GM12878 (cell line): ENCODE measurements around the gene ADAMTSL1. TPM values are rescaled to one million over a fixed set of nuclear protein-coding genes. Genes with fewer than 3 reads are reported as not detected.

Experiments used
- ATAC-seq: fragments of 200-7000 bp; cut with Tn5 transposase; 3 replicates; pipeline ENCODE4 v1.9.1; 2020; ENCODE audit warnings: mild to moderate bottlenecking, moderate library complexity
- BruUV-seq: library from RNA; stranded (reverse); fragments of 400-500 nt; replicated peaks from 2 replicates; lab custom pipeline; 2021; lab: Mats Ljungman, UMichigan
- CTCF ChIA-PET: fragments of 300-600 bp; sonication (Branson Sonifier 250); formaldehyde crosslinking; extraction: SDS; loops from one replicate; lab custom pipeline; 2021; ENCODE audit warnings: inconsistent platforms; lab: Yijun Ruan, JAX
- POLR2A ChIA-PET: fragments of 350-600 bp; formaldehyde crosslinking; extraction: SDS; loops from one replicate; lab custom pipeline; 2021; ENCODE audit warnings: inconsistent platforms; lab: Charles Lee
- RAD21 ChIA-PET: fragments of 300-600 bp; sonication (Branson Sonifier 250); formaldehyde crosslinking; loops from one replicate; lab custom pipeline; 2023; ENCODE audit warnings: antibody characterized with exemption; ENCODE audit not compliant: unreplicated experiment; lab: Charles Lee
- SMC1A ChIA-PET: fragments of 300-600 bp; sonication (Branson Sonifier 250); formaldehyde crosslinking; loops from one replicate; lab custom pipeline; 2023; ENCODE audit not compliant: unreplicated experiment, uncharacterized antibody; lab: Charles Lee
- DNase-seq: peaks from one replicate; pipeline ENCODE4 v3.0.0-alpha.2; 2011; ENCODE audit warnings: low read depth, low spot score
- FAIRE-seq: peaks from 3 replicates; lab custom pipeline; 2011; peaks lifted over from hg19 to GRCh38; lab: Jason Lieb, UNC
- H2AFZ ChIP-seq: 2 replicates; pipeline ENCODE4 v1.6.0; 2011; ENCODE audit warnings: low read depth, low read length, control low read depth; ENCODE audit not compliant: control insufficient read depth
- H3K27ac ChIP-seq: 2 replicates; pipeline ENCODE4 v1.5.1; 2011; ENCODE audit warnings: control low read depth; ENCODE audit not compliant: control insufficient read depth, insufficient read depth
- H3K27me3 ChIP-seq, 2 experiments: replicated peaks in 1 of 2; 2 replicates each; pipeline versions ENCODE4 v1.6.0 to v1.6.1; 2011; ENCODE audit warnings: low read length in 1 of 2; ENCODE audit not compliant: control insufficient read depth in 2 of 2, insufficient read depth in 2 of 2
- H3K36me3 ChIP-seq, 2 experiments: 2 replicates each; pipeline ENCODE4 v1.5.1; 2011; ENCODE audit warnings: low read length in 1 of 2; ENCODE audit not compliant: control insufficient read depth in 2 of 2, insufficient read depth in 2 of 2
- H3K4me1 ChIP-seq: 2 replicates; pipeline ENCODE4 v1.6.1; 2011; ENCODE audit warnings: mild to moderate bottlenecking, low read length, moderate library complexity, mixed read lengths; ENCODE audit not compliant: control insufficient read depth, insufficient read depth
- H3K4me2 ChIP-seq: 2 replicates; pipeline ENCODE4 v1.6.0; 2011; ENCODE audit warnings: control low read depth; ENCODE audit not compliant: control insufficient read depth, insufficient read depth
- H3K4me3 ChIP-seq: fragments of 200-600 bp; sonication (generic); 2 replicates; pipeline ENCODE4 v1.5.1; 2016
- H3K79me2 ChIP-seq: 2 replicates; pipeline ENCODE4 v1.6.0; 2011; ENCODE audit warnings: low read length; ENCODE audit not compliant: control insufficient read depth, insufficient read depth
- H3K9ac ChIP-seq: 2 replicates; pipeline ENCODE4 v1.8.0; 2011; ENCODE audit warnings: low read length, control low read depth, mixed read lengths; ENCODE audit not compliant: control insufficient read depth, insufficient read depth
- H3K9me3 ChIP-seq: replicated peaks from 3 replicates; pipeline ENCODE4 v1.5.1; 2011; ENCODE audit warnings: mild to moderate bottlenecking, low read length; ENCODE audit not compliant: control insufficient read depth, insufficient read depth
- H4K20me1 ChIP-seq: 2 replicates; pipeline ENCODE4 v1.6.0; 2011; ENCODE audit not compliant: control insufficient read depth, insufficient read depth
- ATF7 ChIP-seq: fragments of 450-650 bp; IDR thresholded peaks from 2 replicates; pipeline ENCODE4 v1.6.1; 2016; ENCODE audit warnings: low read depth, mild to moderate bottlenecking
- HDAC6 ChIP-seq: fragments of 200-600 bp; sonication (generic); IDR thresholded peaks from one replicate; pipeline ENCODE4 v1.8.0; 2017; ENCODE audit warnings: antibody characterized with exemption; ENCODE audit not compliant: unreplicated experiment
- RCOR1 ChIP-seq: conservative IDR thresholded peaks from 2 replicates; pipeline ENCODE4 v1.6.1; 2012; ENCODE audit warnings: low read depth, low read length, improper control_type of control experiment
- SPI1 ChIP-seq: IDR thresholded peaks from 2 replicates; pipeline ENCODE4 v1.6.1; 2011; ENCODE audit warnings: low read depth, mild to moderate bottlenecking, low read length, moderate library complexity, borderline replicate concordance; ENCODE audit not compliant: insufficient read depth
- TAF1 ChIP-seq: IDR thresholded peaks from 2 replicates; pipeline ENCODE4 v1.6.1; 2011; ENCODE audit warnings: mild to moderate bottlenecking, low read depth, low read length, borderline replicate concordance
- TARDBP ChIP-seq: IDR thresholded peaks from 2 replicates; pipeline ENCODE4 v1.6.1; 2016; ENCODE audit warnings: borderline replicate concordance
- ZNF24 ChIP-seq: fragments of 450-650 bp; IDR thresholded peaks from 2 replicates; pipeline ENCODE4 v1.6.1; 2017; ENCODE audit warnings: antibody characterized with exemption, mild to moderate bottlenecking
- ZSCAN29 ChIP-seq: fragments of 450-650 bp; IDR thresholded peaks from 2 replicates; pipeline ENCODE4 v1.6.1; 2017; ENCODE audit warnings: mild to moderate bottlenecking, moderate library complexity
- WGBS: methylation state at CpG from one replicate; pipeline ENCODE4 v1.1.6; 2016; ENCODE audit warnings: low lambda C conversion rate; ENCODE audit not compliant: insufficient replicate concordance, insufficient coverage; ENCODE audit errors: missing lambda C conversion rate; 5-methylcytosine and 5-hydroxymethylcytosine counted together
- in situ Hi-C: fragments of 300-500 bp; cut with MboI; formaldehyde crosslinking; loops from 9 replicates; pipeline ENCODE4 v1.14.3; 2018; ENCODE audit warnings: mixed read lengths
- intact Hi-C: fragments of 100-400 bp; cut with micrococcal nuclease; formaldehyde crosslinking; loops from one replicate; pipeline ENCODE4 v1.14.2; 2022; ENCODE audit not compliant: unreplicated experiment
- polyA plus RNA-seq, 11 experiments: library from polyadenylated mRNA; depleted of rRNA in 4 of 11; unstranded in 6 of 11; stranded (reverse) in 5 of 11; fragments of >200 nt; fragmentation: Nextera tagmentation in 4 of 11; fragmentation: Illumina TruSeq in 1 of 11; extraction: Ambion mirVana in 4 of 11; extraction: Trizol in 1 of 11; gene quantifications; 1 replicate in 1 of 11; 2 replicates in 10 of 11; pipeline versions ENCODE4 v1.2.1 to v1.2.3, GENCODE V29; 2011 to 2016; ENCODE audit warnings: inconsistent platforms in 2 of 11, missing spikeins in 2 of 11, low read depth in 1 of 11
- total RNA-seq, 4 experiments: library from RNA; depleted of rRNA in 3 of 4; stranded (reverse); fragments of >200 nt in 3 of 4; fragmentation: Illumina TruSeq in 1 of 4; extraction: Trizol in 1 of 4; gene quantifications; 2 replicates each; pipeline versions ENCODE4 v1.2.1 to v1.2.3, GENCODE V29; 2013 to 2021
- TF ChIP-seq, protein P1 (sequence below): fragments of 450-650 bp; IDR thresholded peaks from 2 replicates; pipeline ENCODE4 v1.6.1; 2018; ENCODE audit warnings: borderline replicate concordance, mild to moderate bottlenecking; ENCODE audit not compliant: partially characterized antibody
- TF ChIP-seq, protein P2 (sequence below): IDR thresholded peaks from 2 replicates; pipeline ENCODE4 v1.6.1; 2012; ENCODE audit warnings: improper control_type of control experiment, low read depth, low read length; ENCODE audit not compliant: insufficient replicate concordance
- TF ChIP-seq, protein P3 (sequence below): fragments of 150-350 bp; IDR thresholded peaks from 2 replicates; pipeline ENCODE4 v1.6.1; 2016; ENCODE audit warnings: low read depth, low read length
- TF ChIP-seq, protein P4 (sequence below): IDR thresholded peaks from 2 replicates; pipeline ENCODE4 v1.6.1; 2012; ENCODE audit warnings: low read depth, low read length, improper control_type of control experiment

ADAMTSL1 gene
- total and polyA plus RNA-seq, 10 of the 15 experiments (the other 5 are each of a cell fraction or from before 2014, with no cell fraction given), result 0.01 to 0.10 (median 0.07) TPM; not detected in 6

DNA sequence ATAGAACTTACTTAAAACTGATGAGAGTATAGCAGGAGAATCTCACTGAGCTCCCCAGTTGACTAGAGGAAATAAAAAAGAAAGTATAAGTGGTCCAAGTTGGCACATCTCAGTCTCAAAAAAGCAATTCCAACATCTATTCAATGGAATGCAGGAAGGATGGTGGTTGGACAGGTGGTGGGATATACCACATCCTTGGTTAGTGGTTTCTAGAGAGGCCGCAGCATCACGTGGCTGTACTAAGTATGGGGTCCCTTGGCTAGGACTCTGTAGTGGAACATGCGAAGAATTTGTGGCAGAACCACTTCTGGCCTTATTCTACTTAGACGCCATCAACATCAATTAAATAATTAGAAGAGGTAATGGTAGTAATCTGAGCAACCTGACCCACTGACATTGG lies 326.6 kb downstream of the ADAMTSL1 start:
- no peak overlapping the region for H3K9ac ChIP-seq
- DNase-seq, result no peak
- no TSS peak for BruUV-seq
- no peak for TF ChIP-seq HDAC6
- TF ChIP-seq, protein P1, sequence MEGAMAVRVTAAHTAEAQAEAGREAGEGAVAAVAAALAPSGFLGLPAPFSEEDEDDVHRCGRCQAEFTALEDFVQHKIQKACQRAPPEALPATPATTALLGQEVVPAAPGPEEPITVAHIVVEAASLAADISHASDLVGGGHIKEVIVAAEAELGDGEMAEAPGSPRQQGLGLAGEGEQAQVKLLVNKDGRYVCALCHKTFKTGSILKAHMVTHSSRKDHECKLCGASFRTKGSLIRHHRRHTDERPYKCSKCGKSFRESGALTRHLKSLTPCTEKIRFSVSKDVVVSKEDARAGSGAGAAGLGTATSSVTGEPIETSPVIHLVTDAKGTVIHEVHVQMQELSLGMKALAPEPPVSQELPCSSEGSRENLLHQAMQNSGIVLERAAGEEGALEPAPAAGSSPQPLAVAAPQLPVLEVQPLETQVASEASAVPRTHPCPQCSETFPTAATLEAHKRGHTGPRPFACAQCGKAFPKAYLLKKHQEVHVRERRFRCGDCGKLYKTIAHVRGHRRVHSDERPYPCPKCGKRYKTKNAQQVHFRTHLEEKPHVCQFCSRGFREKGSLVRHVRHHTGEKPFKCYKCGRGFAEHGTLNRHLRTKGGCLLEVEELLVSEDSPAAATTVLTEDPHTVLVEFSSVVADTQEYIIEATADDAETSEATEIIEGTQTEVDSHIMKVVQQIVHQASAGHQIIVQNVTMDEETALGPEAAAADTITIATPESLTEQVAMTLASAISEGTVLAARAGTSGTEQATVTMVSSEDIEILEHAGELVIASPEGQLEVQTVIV, result no peak
- TF ChIP-seq TARDBP, result no peak
- no peak for TF ChIP-seq ATF7
- TF ChIP-seq ZNF24, result no peak
- no peak for TF ChIP-seq SPI1
- TF ChIP-seq, protein P2, sequence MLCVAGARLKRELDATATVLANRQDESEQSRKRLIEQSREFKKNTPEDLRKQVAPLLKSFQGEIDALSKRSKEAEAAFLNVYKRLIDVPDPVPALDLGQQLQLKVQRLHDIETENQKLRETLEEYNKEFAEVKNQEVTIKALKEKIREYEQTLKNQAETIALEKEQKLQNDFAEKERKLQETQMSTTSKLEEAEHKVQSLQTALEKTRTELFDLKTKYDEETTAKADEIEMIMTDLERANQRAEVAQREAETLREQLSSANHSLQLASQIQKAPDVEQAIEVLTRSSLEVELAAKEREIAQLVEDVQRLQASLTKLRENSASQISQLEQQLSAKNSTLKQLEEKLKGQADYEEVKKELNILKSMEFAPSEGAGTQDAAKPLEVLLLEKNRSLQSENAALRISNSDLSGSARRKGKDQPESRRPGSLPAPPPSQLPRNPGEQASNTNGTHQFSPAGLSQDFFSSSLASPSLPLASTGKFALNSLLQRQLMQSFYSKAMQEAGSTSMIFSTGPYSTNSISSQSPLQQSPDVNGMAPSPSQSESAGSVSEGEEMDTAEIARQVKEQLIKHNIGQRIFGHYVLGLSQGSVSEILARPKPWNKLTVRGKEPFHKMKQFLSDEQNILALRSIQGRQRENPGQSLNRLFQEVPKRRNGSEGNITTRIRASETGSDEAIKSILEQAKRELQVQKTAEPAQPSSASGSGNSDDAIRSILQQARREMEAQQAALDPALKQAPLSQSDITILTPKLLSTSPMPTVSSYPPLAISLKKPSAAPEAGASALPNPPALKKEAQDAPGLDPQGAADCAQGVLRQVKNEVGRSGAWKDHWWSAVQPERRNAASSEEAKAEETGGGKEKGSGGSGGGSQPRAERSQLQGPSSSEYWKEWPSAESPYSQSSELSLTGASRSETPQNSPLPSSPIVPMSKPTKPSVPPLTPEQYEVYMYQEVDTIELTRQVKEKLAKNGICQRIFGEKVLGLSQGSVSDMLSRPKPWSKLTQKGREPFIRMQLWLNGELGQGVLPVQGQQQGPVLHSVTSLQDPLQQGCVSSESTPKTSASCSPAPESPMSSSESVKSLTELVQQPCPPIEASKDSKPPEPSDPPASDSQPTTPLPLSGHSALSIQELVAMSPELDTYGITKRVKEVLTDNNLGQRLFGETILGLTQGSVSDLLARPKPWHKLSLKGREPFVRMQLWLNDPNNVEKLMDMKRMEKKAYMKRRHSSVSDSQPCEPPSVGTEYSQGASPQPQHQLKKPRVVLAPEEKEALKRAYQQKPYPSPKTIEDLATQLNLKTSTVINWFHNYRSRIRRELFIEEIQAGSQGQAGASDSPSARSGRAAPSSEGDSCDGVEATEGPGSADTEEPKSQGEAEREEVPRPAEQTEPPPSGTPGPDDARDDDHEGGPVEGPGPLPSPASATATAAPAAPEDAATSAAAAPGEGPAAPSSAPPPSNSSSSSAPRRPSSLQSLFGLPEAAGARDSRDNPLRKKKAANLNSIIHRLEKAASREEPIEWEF, result no peak
- TF ChIP-seq, protein P3, sequence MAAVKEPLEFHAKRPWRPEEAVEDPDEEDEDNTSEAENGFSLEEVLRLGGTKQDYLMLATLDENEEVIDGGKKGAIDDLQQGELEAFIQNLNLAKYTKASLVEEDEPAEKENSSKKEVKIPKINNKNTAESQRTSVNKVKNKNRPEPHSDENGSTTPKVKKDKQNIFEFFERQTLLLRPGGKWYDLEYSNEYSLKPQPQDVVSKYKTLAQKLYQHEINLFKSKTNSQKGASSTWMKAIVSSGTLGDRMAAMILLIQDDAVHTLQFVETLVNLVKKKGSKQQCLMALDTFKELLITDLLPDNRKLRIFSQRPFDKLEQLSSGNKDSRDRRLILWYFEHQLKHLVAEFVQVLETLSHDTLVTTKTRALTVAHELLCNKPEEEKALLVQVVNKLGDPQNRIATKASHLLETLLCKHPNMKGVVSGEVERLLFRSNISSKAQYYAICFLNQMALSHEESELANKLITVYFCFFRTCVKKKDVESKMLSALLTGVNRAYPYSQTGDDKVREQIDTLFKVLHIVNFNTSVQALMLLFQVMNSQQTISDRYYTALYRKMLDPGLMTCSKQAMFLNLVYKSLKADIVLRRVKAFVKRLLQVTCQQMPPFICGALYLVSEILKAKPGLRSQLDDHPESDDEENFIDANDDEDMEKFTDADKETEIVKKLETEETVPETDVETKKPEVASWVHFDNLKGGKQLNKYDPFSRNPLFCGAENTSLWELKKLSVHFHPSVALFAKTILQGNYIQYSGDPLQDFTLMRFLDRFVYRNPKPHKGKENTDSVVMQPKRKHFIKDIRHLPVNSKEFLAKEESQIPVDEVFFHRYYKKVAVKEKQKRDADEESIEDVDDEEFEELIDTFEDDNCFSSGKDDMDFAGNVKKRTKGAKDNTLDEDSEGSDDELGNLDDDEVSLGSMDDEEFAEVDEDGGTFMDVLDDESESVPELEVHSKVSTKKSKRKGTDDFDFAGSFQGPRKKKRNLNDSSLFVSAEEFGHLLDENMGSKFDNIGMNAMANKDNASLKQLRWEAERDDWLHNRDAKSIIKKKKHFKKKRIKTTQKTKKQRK, result no peak
- TF ChIP-seq, protein P4, sequence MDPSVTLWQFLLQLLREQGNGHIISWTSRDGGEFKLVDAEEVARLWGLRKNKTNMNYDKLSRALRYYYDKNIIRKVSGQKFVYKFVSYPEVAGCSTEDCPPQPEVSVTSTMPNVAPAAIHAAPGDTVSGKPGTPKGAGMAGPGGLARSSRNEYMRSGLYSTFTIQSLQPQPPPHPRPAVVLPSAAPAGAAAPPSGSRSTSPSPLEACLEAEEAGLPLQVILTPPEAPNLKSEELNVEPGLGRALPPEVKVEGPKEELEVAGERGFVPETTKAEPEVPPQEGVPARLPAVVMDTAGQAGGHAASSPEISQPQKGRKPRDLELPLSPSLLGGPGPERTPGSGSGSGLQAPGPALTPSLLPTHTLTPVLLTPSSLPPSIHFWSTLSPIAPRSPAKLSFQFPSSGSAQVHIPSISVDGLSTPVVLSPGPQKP, result no peak
- no peak for TF ChIP-seq TAF1
- no peak for TF ChIP-seq RCOR1
- no peak for TF ChIP-seq ZSCAN29

More for the DNA sequence above, 326.6 kb downstream of the ADAMTSL1 start:
- Histone ChIP-seq H3K4me2 (no peak overlapping the region), H3K4me1 (no peaks in the 10 kb centered on the region), H3K79me2 (no peaks in the 10 kb centered on the region), H2AFZ (no peak overlapping the region), H3K4me3 (no peak overlapping the region), H3K9me3 (no peaks in the 10 kb centered on the region), H3K36me3 (no peaks in the 10 kb centered on the region), H3K27me3 (no peaks in the 10 kb centered on the region), H3K27ac (no peak overlapping the region), H4K20me1 (no peaks in the 10 kb centered on the region)
- FAIRE-seq (no peak), ATAC-seq (no peak)
- intact Hi-C loops, result no loop called here
- ChIA-PET RAD21 (no interaction called here), POLR2A (no interaction called here), CTCF (no interaction called here), SMC1A (interaction anchor here (0.6 kb wide), 1 partner anchor 12 kb away, joined by 3 read pairs; no protein-coding TSS in a partner anchor)
- WGBS, result 37% methylated on average over 4 of the region's 4 CpGs
- in situ Hi-C loops, result no loop called here
